PC-9 (cell line): ENCODE results near the gene DSEL. TPM values are rescaled to one million over a fixed set of nuclear protein-coding genes. Genes with fewer than 3 reads are reported as not detected.

Source experiments
- BruUV-seq: library from RNA; stranded (reverse); fragments of 400-500 nt; replicated peaks from 2 replicates; lab custom pipeline; 2021; lab: Mats Ljungman, UMichigan
- CTCF ChIA-PET: fragments of 300-600 bp; sonication (Branson Sonifier 250); formaldehyde crosslinking; loops from one replicate; lab custom pipeline; 2022; ENCODE audit warnings: antibody characterized with exemption; lab: Charles Lee
- POLR2A ChIA-PET: fragments of 300-600 bp; sonication (Branson Sonifier 250); formaldehyde crosslinking; loops from one replicate; lab custom pipeline; 2022; ENCODE audit warnings: antibody characterized with exemption; ENCODE audit not compliant: unreplicated experiment; lab: Charles Lee
- DNase-seq, 2 experiments: peaks; one replicate each; pipeline versions ENCODE4 v3.0.0 to v3.0.0-alpha.2; 2015 to 2022; ENCODE audit warnings: mixed read lengths in 1 of 2
- H2AFZ ChIP-seq: fragments of 200-600 bp; sonication (generic); 2 replicates; pipeline ENCODE4 v1.8.1; 2017; ENCODE audit warnings: antibody characterized with exemption
- H3F3A ChIP-seq: fragments of 200-600 bp; sonication (generic); 2 replicates; pipeline ENCODE4 v1.8.1; 2017; ENCODE audit warnings: antibody characterized with exemption, mild to moderate bottlenecking, low read depth; ENCODE audit not compliant: insufficient read depth
- H3K27ac ChIP-seq: fragments of 200-600 bp; sonication (generic); 2 replicates; pipeline ENCODE4 v1.6.1; 2016; ENCODE audit warnings: mixed run types
- H3K27me3 ChIP-seq: fragments of 200-600 bp; sonication (generic); 2 replicates; pipeline ENCODE4 v1.6.1; 2016; ENCODE audit warnings: low read depth, mixed run types; ENCODE audit not compliant: insufficient read depth
- H3K36me3 ChIP-seq: fragments of 200-600 bp; sonication (generic); 2 replicates; pipeline ENCODE4 v1.6.1; 2016; ENCODE audit warnings: low read depth, mixed run types
- H3K4me1 ChIP-seq: fragments of 200-600 bp; sonication (generic); replicated peaks from 2 replicates; pipeline ENCODE4 v1.6.1; 2016; ENCODE audit warnings: mixed run types; ENCODE audit not compliant: insufficient read depth
- H3K4me2 ChIP-seq: fragments of 200-600 bp; sonication (generic); 2 replicates; pipeline ENCODE4 v1.6.1; 2017; ENCODE audit warnings: mixed run types
- H3K4me3 ChIP-seq: fragments of 200-600 bp; sonication (generic); 2 replicates; pipeline ENCODE4 v1.6.1; 2016; ENCODE audit warnings: mixed run types
- H3K79me2 ChIP-seq: fragments of 200-600 bp; sonication (generic); 2 replicates; pipeline ENCODE4 v1.6.1; 2017; ENCODE audit warnings: low read depth, mixed run types
- H3K9me2 ChIP-seq: fragments of 200-600 bp; sonication (generic); 2 replicates; pipeline ENCODE4 v1.8.1; 2017; ENCODE audit warnings: mild to moderate bottlenecking; ENCODE audit not compliant: insufficient read depth
- H3K9me3 ChIP-seq: fragments of 200-600 bp; sonication (generic); 2 replicates; pipeline ENCODE4 v1.8.1; 2016; ENCODE audit warnings: low read depth; ENCODE audit not compliant: insufficient read depth
- H4K20me1 ChIP-seq: fragments of 200-600 bp; sonication (generic); 2 replicates; pipeline ENCODE4 v1.8.1; 2017; ENCODE audit not compliant: insufficient read depth
- EZH2 ChIP-seq: fragments of 200-600 bp; sonication (generic); IDR thresholded peaks from 2 replicates; pipeline ENCODE4 v1.8.0; 2017; ENCODE audit warnings: antibody characterized with exemption, low read depth
- intact Hi-C: fragments of 100-400 bp; cut with micrococcal nuclease; formaldehyde crosslinking; loops from one replicate; pipeline ENCODE4 v1.10.0; 2022; ENCODE audit not compliant: unreplicated experiment
- total RNA-seq: library from RNA; stranded (reverse); gene quantifications from 2 replicates; pipeline ENCODE4 v1.2.3, GENCODE V29; 2021
- TF ChIP-seq, protein P1 (sequence below): fragments of 200-600 bp; sonication (generic); conservative IDR thresholded peaks from 2 replicates; pipeline ENCODE4 v1.6.1; 2017; ENCODE audit warnings: mixed run types, antibody characterized with exemption, mild to moderate bottlenecking, moderate library complexity

The DSEL gene
- total RNA-seq, 1 experiment from 2014 or later = 2.1 TPM

DNA sequence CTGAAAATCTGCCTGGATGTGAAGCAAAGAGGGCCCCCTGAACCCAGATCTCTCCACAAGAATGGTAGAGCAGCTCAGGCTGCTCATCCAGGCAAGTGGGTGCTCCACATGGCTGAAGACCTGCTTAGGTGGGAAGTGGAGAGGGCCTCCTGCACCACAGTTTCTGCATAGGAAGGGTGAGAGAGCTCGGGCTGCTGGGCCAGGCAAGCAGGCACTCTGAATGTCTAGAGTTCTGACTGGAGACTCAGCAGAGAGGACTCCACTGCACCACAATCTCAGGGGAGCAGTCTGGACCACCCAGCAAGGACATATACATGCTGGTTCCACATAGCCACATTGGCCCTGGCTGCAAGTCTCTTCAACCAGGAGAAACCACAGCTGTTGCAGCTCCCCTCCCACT is 52.0 kb downstream of the DSEL start:
- no peaks in the 10 kb centered on the region for H3K79me2 ChIP-seq
- no peak overlapping the region for H3K27ac ChIP-seq
- ChIA-PET POLR2A (no interaction called here), CTCF (no interaction called here)
- TF ChIP-seq, protein P1, sequence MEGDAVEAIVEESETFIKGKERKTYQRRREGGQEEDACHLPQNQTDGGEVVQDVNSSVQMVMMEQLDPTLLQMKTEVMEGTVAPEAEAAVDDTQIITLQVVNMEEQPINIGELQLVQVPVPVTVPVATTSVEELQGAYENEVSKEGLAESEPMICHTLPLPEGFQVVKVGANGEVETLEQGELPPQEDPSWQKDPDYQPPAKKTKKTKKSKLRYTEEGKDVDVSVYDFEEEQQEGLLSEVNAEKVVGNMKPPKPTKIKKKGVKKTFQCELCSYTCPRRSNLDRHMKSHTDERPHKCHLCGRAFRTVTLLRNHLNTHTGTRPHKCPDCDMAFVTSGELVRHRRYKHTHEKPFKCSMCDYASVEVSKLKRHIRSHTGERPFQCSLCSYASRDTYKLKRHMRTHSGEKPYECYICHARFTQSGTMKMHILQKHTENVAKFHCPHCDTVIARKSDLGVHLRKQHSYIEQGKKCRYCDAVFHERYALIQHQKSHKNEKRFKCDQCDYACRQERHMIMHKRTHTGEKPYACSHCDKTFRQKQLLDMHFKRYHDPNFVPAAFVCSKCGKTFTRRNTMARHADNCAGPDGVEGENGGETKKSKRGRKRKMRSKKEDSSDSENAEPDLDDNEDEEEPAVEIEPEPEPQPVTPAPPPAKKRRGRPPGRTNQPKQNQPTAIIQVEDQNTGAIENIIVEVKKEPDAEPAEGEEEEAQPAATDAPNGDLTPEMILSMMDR = no peak
- TF ChIP-seq EZH2 = no peak
- no peaks in the 10 kb centered on the region for H4K20me1 ChIP-seq
- H3K4me1 ChIP-seq = no peaks in the 10 kb centered on the region
- no peak overlapping the region for H3K4me3 ChIP-seq
- H3F3A ChIP-seq = no peaks in the 10 kb centered on the region
- no peaks in the 10 kb centered on the region; the same call in 1 of the 2 replicates for H3K9me2 ChIP-seq
- H2AFZ ChIP-seq = no peak overlapping the region
- intact Hi-C loops = no loop called here
- no peaks in the 10 kb centered on the region for H3K9me3 ChIP-seq
- no TSS peak for BruUV-seq
- no peak overlapping the region for H3K4me2 ChIP-seq
- no peak for DNase-seq
- no peaks in the 10 kb centered on the region for H3K27me3 ChIP-seq
- no peaks in the 10 kb centered on the region for H3K36me3 ChIP-seq

DNA sequence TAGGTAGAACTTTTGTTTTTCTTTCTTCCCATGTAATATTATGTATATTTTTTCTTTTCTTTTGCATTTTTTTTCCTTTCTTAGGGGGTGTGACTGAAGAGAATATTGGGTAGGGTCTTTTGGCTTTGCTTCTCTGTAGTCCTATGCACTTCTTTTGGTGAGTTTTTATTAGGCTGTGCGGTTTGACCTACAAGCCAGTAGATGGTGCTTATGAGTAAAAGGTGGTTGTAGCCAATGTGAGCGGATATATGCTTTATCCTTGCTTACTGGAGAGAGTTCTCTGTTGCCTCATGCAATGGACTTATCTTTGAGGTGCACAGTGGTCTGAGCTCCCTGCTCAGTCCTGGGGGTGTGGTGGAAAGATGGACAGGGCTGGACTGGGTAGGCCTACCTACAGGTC is 52.7 kb downstream of the DSEL start:
- H3F3A ChIP-seq = no peaks in the 10 kb centered on the region
- no peak overlapping the region for H2AFZ ChIP-seq
- no peak overlapping the region for H3K4me2 ChIP-seq
- no peak for TF ChIP-seq EZH2
- TF ChIP-seq, protein P1 = peak; percentile 35; the same call in 1 of the 2 replicates
- intact Hi-C loops = no loop called here
- H3K9me3 ChIP-seq = no peaks in the 10 kb centered on the region
- H3K4me1 ChIP-seq = no peaks in the 10 kb centered on the region
- H3K36me3 ChIP-seq = no peaks in the 10 kb centered on the region
- H3K9me2 ChIP-seq = no peaks in the 10 kb centered on the region; the same call in 1 of the 2 replicates
- H3K4me3 ChIP-seq = no peak overlapping the region
- no peaks in the 10 kb centered on the region for H3K27me3 ChIP-seq
- no peak for DNase-seq
- H3K27ac ChIP-seq = no peak overlapping the region
- ChIA-PET CTCF (no interaction called here), POLR2A (no interaction called here)
- H3K79me2 ChIP-seq = no peaks in the 10 kb centered on the region
- no peaks in the 10 kb centered on the region for H4K20me1 ChIP-seq
- no TSS peak for BruUV-seq

GRCh38 chr18:67456711-67457110 is 59.8 kb downstream of the DSEL start:
- peak overlapping the region; percentile 25; the same call in 1 of the 2 replicates for H2AFZ ChIP-seq
- no peaks in the 10 kb centered on the region for H3K4me1 ChIP-seq
- H3F3A ChIP-seq = no peaks in the 10 kb centered on the region
- H3K9me2 ChIP-seq = no peaks in the 10 kb centered on the region; the same call in 1 of the 2 replicates
- TF ChIP-seq EZH2 = no peak
- TF ChIP-seq, protein P1 = no peak
- no peak overlapping the region for H3K4me2 ChIP-seq
- no peaks in the 10 kb centered on the region for H3K27me3 ChIP-seq
- intact Hi-C loops = no loop called here
- no peak overlapping the region for H3K27ac ChIP-seq
- BruUV-seq = no TSS peak
- no peak overlapping the region for H3K4me3 ChIP-seq
- no peaks in the 10 kb centered on the region for H4K20me1 ChIP-seq
- no peak for DNase-seq
- ChIA-PET CTCF (no interaction called here), POLR2A (no interaction called here)
- no peaks in the 10 kb centered on the region for H3K79me2 ChIP-seq
- H3K9me3 ChIP-seq = no peaks in the 10 kb centered on the region
- H3K36me3 ChIP-seq = no peaks in the 10 kb centered on the region
